Endothelial cell of umbilical vein (primary cell): ENCODE measurements around the gene SLC50A1. TPM values are rescaled to one million over a fixed set of nuclear protein-coding genes. Genes with fewer than 3 reads are reported as not detected.

Experiments
- BruUV-seq: library from RNA; stranded (reverse); fragments of 400-500 nt; replicated peaks from 2 replicates; lab custom pipeline; 2021; lab: Mats Ljungman, UMichigan
- CTCF ChIA-PET: fragments of 300-600, 350-600 bp; sonication (Branson Sonifier 250); formaldehyde crosslinking; loops from one replicate; lab custom pipeline; 2021; ENCODE audit warnings: antibody characterized with exemption, inconsistent platforms; lab: Charles Lee
- POLR2A ChIA-PET: fragments of 300-600, 350-600 bp; sonication (Branson Sonifier 250); formaldehyde crosslinking; loops from one replicate; lab custom pipeline; 2021; ENCODE audit warnings: antibody characterized with exemption, inconsistent platforms; lab: Charles Lee
- DNase-seq: peaks from one replicate; pipeline ENCODE4 v3.0.0-alpha.2; 2011; ENCODE audit warnings: low read depth, low spot score
- FAIRE-seq: peaks from 2 replicates; lab custom pipeline; 2011; peaks lifted over from hg19 to GRCh38; lab: Jason Lieb, UNC
- H2AFZ ChIP-seq: 2 replicates; pipeline ENCODE4 v1.6.0; 2012; ENCODE audit warnings: low read depth, low read length, control low read depth, inconsistent platforms
- H3K27ac ChIP-seq: 2 replicates; pipeline ENCODE4 v1.5.1; 2011; ENCODE audit warnings: low read depth, mild to moderate bottlenecking, control low read depth, low read length, moderate library complexity; ENCODE audit not compliant: insufficient read depth
- H3K27me3 ChIP-seq, 2 experiments: 2 replicates each; pipeline versions ENCODE4 v1.6.0 to v1.6.1; 2011; ENCODE audit warnings: low read length in 2 of 2, mixed read lengths in 1 of 2; ENCODE audit not compliant: control insufficient read depth in 2 of 2, insufficient read depth in 2 of 2
- H3K36me3 ChIP-seq, 2 experiments: 2 replicates in 1 of 2; 3 replicates in 1 of 2; pipeline ENCODE4 v1.5.1; 2011; ENCODE audit warnings: low read length in 2 of 2, mild to moderate bottlenecking in 1 of 2, moderate library complexity in 1 of 2; ENCODE audit not compliant: control insufficient read depth in 2 of 2, insufficient read depth in 2 of 2; ENCODE audit errors: extremely low read depth in 1 of 2
- H3K4me1 ChIP-seq: 3 replicates; pipeline ENCODE4 v1.5.1; 2011; ENCODE audit warnings: mild to moderate bottlenecking, low read length; ENCODE audit not compliant: control insufficient read depth, insufficient read depth; ENCODE audit errors: extremely low read depth
- H3K4me2 ChIP-seq: 2 replicates; pipeline ENCODE4 v1.6.1; 2011; ENCODE audit warnings: low read length, control low read depth, mixed read lengths; ENCODE audit not compliant: insufficient read depth
- H3K4me3 ChIP-seq, 3 experiments: fragments of 200-600 bp in 1 of 3; sonication (generic), shearing (Covaris generic) in 1 of 3; replicated peaks in 1 of 3; 2 replicates each; pipeline ENCODE4 v1.5.1; 2011 to 2016; ENCODE audit warnings: control low read depth in 3 of 3, low read length in 3 of 3, mild to moderate bottlenecking in 2 of 3, inconsistent platforms in 1 of 3, low read depth in 1 of 3, moderate library complexity in 1 of 3; ENCODE audit not compliant: insufficient read depth in 1 of 3
- H3K79me2 ChIP-seq: 2 replicates; pipeline ENCODE4 v1.6.0; 2012; ENCODE audit warnings: low read length, inconsistent platforms; ENCODE audit not compliant: control insufficient read depth, insufficient read depth
- H3K9ac ChIP-seq: replicated peaks from 2 replicates; pipeline ENCODE3; 2011; ENCODE audit warnings: low read length, control low read depth; ENCODE audit not compliant: insufficient read depth; ENCODE audit errors: extremely low read depth
- H3K9me1 ChIP-seq: replicated peaks from 3 replicates; pipeline ENCODE4 v1.6.0; 2011; ENCODE audit warnings: mild to moderate bottlenecking, low read length; ENCODE audit not compliant: control insufficient read depth, insufficient read depth; ENCODE audit errors: extremely low read depth
- H3K9me3 ChIP-seq: replicated peaks from 2 replicates; pipeline ENCODE4 v1.5.1; 2012; ENCODE audit warnings: low read length, inconsistent platforms; ENCODE audit not compliant: control insufficient read depth, insufficient read depth
- H4K20me1 ChIP-seq: replicated peaks from 2 replicates; pipeline ENCODE3; 2011; ENCODE audit warnings: mild to moderate bottlenecking, low read length; ENCODE audit not compliant: control insufficient read depth, insufficient read depth; ENCODE audit errors: extremely low read depth
- EZH2 ChIP-seq: IDR thresholded peaks from 2 replicates; pipeline ENCODE4 v1.6.1; 2012; ENCODE audit warnings: borderline replicate concordance, low read depth, mild to moderate bottlenecking, moderate library complexity, low read length, inconsistent platforms; ENCODE audit not compliant: severe bottlenecking
- FOS ChIP-seq: IDR thresholded peaks from 2 replicates; pipeline ENCODE4 v1.6.1; 2011; ENCODE audit warnings: mild to moderate bottlenecking, low read length, moderate library complexity, borderline replicate concordance; ENCODE audit not compliant: insufficient read depth
- GATA2 ChIP-seq: IDR thresholded peaks from 2 replicates; pipeline ENCODE4 v1.7.0; 2011; ENCODE audit warnings: low read depth, mild to moderate bottlenecking, moderate library complexity, mixed read lengths, low read length; ENCODE audit not compliant: insufficient read length, insufficient read depth
- JUN ChIP-seq: IDR thresholded peaks from 2 replicates; pipeline ENCODE4 v1.6.1; 2011; ENCODE audit warnings: borderline replicate concordance, low read depth; ENCODE audit not compliant: insufficient read length, insufficient read depth
- MYC ChIP-seq: IDR thresholded peaks from one replicate; pipeline ENCODE4 v1.6.1; 2011; ENCODE audit warnings: mild to moderate bottlenecking, low read depth, low read length
- POLR2A ChIP-seq: IDR thresholded peaks from 2 replicates; pipeline ENCODE4 v1.6.1; 2012; ENCODE audit warnings: low read depth, mild to moderate bottlenecking, control low read depth, low read length
- POLR2AphosphoS5 ChIP-seq: IDR thresholded peaks from 2 replicates; pipeline ENCODE4 v1.6.1; 2012; ENCODE audit warnings: low read depth, mild to moderate bottlenecking, control low read depth, low read length, moderate library complexity; ENCODE audit not compliant: insufficient read depth
- dilution Hi-C: fragments of 300-500 bp; cut with MboI; formaldehyde crosslinking; loops from one replicate; pipeline ENCODE4 v1.15.0; 2019; ENCODE audit warnings: low sequenced_read_pairs; ENCODE audit not compliant: extremely low pct_ligation_motif_present
- intact Hi-C: fragments of 100-400 bp; cut with micrococcal nuclease; formaldehyde crosslinking; loops from one replicate; pipeline ENCODE4 v1.10.0; 2022
- polyA plus RNA-seq, 4 experiments: library from polyadenylated mRNA; depleted of rRNA in 3 of 4; stranded (reverse) in 3 of 4; unstranded in 1 of 4; fragments of >200 nt; gene quantifications; 2 replicates each; pipeline versions ENCODE4 v1.2.1 to v1.2.3, GENCODE V29; 2011 to 2012; ENCODE audit warnings: missing spikeins in 1 of 4
- total RNA-seq: library from RNA; stranded (reverse); gene quantifications from 2 replicates; pipeline ENCODE4 v1.2.3, GENCODE V29; 2021
- TF ChIP-seq, protein P1 (sequence below), 2 donors: IDR thresholded peaks; 1 replicate in 1 of 2; 2 replicates in 1 of 2; pipeline ENCODE4 v1.5.1; 2011; ENCODE audit warnings: low read length in 2 of 2, mild to moderate bottlenecking in 2 of 2, moderate library complexity in 2 of 2, control low read depth in 1 of 2, inconsistent platforms in 1 of 2, low read depth in 1 of 2; ENCODE audit not compliant: insufficient read depth in 1 of 2; ENCODE audit errors: extremely low read depth in 1 of 2
- TF ChIP-seq, protein P2 (sequence below): IDR thresholded peaks from 2 replicates; pipeline ENCODE4 v1.6.1; 2011; ENCODE audit not compliant: insufficient read depth, insufficient read length

SLC50A1 gene
- total and polyA plus RNA-seq, 2 donors (not counting 3 experiments of a cell fraction or from before 2014, with no cell fraction given), result 29.5 to 66.1 TPM

DNA sequence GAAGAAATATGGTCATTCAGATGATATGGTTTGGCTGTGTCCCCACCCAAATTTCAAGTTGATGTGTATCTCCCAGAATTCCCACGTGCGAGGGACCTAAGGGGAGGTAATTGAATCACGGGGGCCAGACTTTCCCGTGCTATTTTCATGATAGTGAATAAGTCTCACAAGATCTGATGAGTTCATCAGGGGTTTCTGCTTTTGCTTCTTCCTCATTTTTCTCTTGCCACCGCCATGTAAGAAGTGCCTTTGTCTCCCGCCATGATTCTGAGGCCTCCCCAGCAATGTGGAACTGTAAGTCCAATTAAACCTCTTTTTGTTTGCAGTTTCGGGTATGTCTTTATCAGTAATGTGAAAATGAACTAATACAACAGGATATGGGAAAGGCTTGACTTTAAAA, 6.1 kb downstream of the SLC50A1 start:
- CTCF ChIA-PET, result interaction anchor here (1.1 kb wide), 1 partner anchor 31 kb away, joined by 3 read pairs; the partner anchor contains the start of gene KRTCAP2
- Histone ChIP-seq H3K9me3 (no peaks in the 10 kb centered on the region), H3K4me3 (no peak overlapping the region), H3K27me3 (peaks cover 3 to 4% of the 10 kb centered on the region in 2 experiments), H3K36me3 (peaks cover 0 to 2% of the 10 kb centered on the region in 2 experiments), H3K27ac (no peak overlapping the region), H4K20me1 (no peaks in the 10 kb centered on the region), H3K9me1 (no peaks in the 10 kb centered on the region), H3K4me2 (no peak overlapping the region), H3K4me1 (peaks cover 14% of the 10 kb centered on the region), H2AFZ (no peak overlapping the region), H3K9ac (no peak overlapping the region), H3K79me2 (peaks cover 22% of the 10 kb centered on the region)
- POLR2A ChIA-PET, result no interaction called here
- no peak for FAIRE-seq
- intact Hi-C loops, result loop anchor here (2.0 kb wide), 1 partner anchor 15 kb away; the partner anchor contains the start of gene EFNA1
- dilution Hi-C loops, result no loop called here
- BruUV-seq, result no TSS peak
- no peak for DNase-seq
- TF ChIP-seq POLR2AphosphoS5, result no peak
- TF ChIP-seq JUN, result no peak
- no peak for TF ChIP-seq GATA2
- TF ChIP-seq FOS, result no peak
- TF ChIP-seq, protein P1, sequence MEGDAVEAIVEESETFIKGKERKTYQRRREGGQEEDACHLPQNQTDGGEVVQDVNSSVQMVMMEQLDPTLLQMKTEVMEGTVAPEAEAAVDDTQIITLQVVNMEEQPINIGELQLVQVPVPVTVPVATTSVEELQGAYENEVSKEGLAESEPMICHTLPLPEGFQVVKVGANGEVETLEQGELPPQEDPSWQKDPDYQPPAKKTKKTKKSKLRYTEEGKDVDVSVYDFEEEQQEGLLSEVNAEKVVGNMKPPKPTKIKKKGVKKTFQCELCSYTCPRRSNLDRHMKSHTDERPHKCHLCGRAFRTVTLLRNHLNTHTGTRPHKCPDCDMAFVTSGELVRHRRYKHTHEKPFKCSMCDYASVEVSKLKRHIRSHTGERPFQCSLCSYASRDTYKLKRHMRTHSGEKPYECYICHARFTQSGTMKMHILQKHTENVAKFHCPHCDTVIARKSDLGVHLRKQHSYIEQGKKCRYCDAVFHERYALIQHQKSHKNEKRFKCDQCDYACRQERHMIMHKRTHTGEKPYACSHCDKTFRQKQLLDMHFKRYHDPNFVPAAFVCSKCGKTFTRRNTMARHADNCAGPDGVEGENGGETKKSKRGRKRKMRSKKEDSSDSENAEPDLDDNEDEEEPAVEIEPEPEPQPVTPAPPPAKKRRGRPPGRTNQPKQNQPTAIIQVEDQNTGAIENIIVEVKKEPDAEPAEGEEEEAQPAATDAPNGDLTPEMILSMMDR (IDR thresholded peaks at IDR 0.05; ENCODE audit: extremely low read depth in 1 of 2, insufficient read depth in 1 of 2, low read depth in 1 of 2, low read length in 2 of 2), result no peak
- TF ChIP-seq EZH2, result no peak
- TF ChIP-seq, protein P2, sequence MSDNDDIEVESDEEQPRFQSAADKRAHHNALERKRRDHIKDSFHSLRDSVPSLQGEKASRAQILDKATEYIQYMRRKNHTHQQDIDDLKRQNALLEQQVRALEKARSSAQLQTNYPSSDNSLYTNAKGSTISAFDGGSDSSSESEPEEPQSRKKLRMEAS, result no peak
- TF ChIP-seq MYC, result no peak
- TF ChIP-seq POLR2A, result no peak
